Neural progenitor cell (in vitro differentiated cells): ENCODE results near the gene DIABLO. TPM values are rescaled to one million over a fixed set of nuclear protein-coding genes. Genes with fewer than 3 reads are reported as not detected.
"Not testable (repeated sequence)": the region's sequence is repeated elsewhere in the genome, so short reads cannot be mapped to it uniquely, and the experiment has no call there.

Source experiments
- DNase-seq: peaks from one replicate; pipeline ENCODE4 v3.0.0-alpha.2; 2016; ENCODE audit warnings: low spot score
- H2AFZ ChIP-seq: fragments of 200-600 bp; sonication (generic); replicated peaks from 2 replicates; pipeline ENCODE4 v1.6.1; 2016; ENCODE audit warnings: antibody characterized with exemption
- H3F3A ChIP-seq: fragments of 200-600 bp; sonication (generic); 2 replicates; pipeline ENCODE4 v1.6.1; 2016; ENCODE audit warnings: antibody characterized with exemption, low read depth
- H3K27ac ChIP-seq: fragments of 200-600 bp; sonication (generic); 2 replicates; pipeline ENCODE4 v1.5.1; 2016; ENCODE audit warnings: mild to moderate bottlenecking
- H3K27me3 ChIP-seq: fragments of 200-600 bp; sonication (generic); 2 replicates; pipeline ENCODE4 v1.6.1; 2016; ENCODE audit warnings: mild to moderate bottlenecking, moderate library complexity
- H3K36me3 ChIP-seq: fragments of 200-600 bp; sonication (generic); 2 replicates; pipeline ENCODE4 v1.5.1; 2016
- H3K4me1 ChIP-seq: fragments of 200-600 bp; sonication (generic); 2 replicates; pipeline ENCODE4 v1.6.1; 2016; ENCODE audit warnings: mixed run types
- H3K4me2 ChIP-seq: fragments of 200-600 bp; sonication (generic); 2 replicates; pipeline ENCODE4 v1.6.1; 2016
- H3K4me3 ChIP-seq: fragments of 200-600 bp; sonication (generic); 2 replicates; pipeline ENCODE4 v1.5.1; 2016
- H3K79me2 ChIP-seq: fragments of 200-600 bp; sonication (generic); 2 replicates; pipeline ENCODE4 v1.6.1; 2016; ENCODE audit warnings: low read depth
- H3K9ac ChIP-seq: fragments of 200-600 bp; sonication (generic); 2 replicates; pipeline ENCODE4 v1.6.1; 2016
- H3K9me3 ChIP-seq: fragments of 200-600 bp; sonication (generic); 2 replicates; pipeline ENCODE4 v1.5.1; 2016; ENCODE audit warnings: low read depth
- H4K20me1 ChIP-seq: fragments of 200-600 bp; sonication (generic); 2 replicates; pipeline ENCODE4 v1.6.1; 2016; ENCODE audit warnings: low read depth
- H3K27ac Mint-ChIP-seq: 3 replicates; pipeline ENCODE4 v1.8.0; 2021; ENCODE audit warnings: mixed read lengths
- H3K27me3 Mint-ChIP-seq: 2 replicates; pipeline ENCODE4 v1.8.0; 2022; ENCODE audit warnings: low read depth, mild to moderate bottlenecking, inconsistent platforms, moderate library complexity, mixed read lengths; ENCODE audit not compliant: insufficient read depth
- H3K36me3 Mint-ChIP-seq: 3 replicates; pipeline ENCODE4 v1.8.0; 2021; ENCODE audit warnings: mixed read lengths
- H3K4me1 Mint-ChIP-seq: 3 replicates; pipeline ENCODE4 v1.8.0; 2021; ENCODE audit warnings: mixed read lengths
- H3K4me3 Mint-ChIP-seq: 3 replicates; pipeline ENCODE4 v1.8.0; 2021; ENCODE audit warnings: mild to moderate bottlenecking, moderate library complexity, mixed read lengths
- H3K9me3 Mint-ChIP-seq: 3 replicates; pipeline ENCODE4 v1.8.0; 2020; ENCODE audit warnings: mixed read lengths
- CTCF ChIP-seq: fragments of 200-600 bp; sonication (generic); IDR thresholded peaks from 2 replicates; pipeline ENCODE4 v1.5.1; 2017; ENCODE audit warnings: antibody characterized with exemption, mild to moderate bottlenecking
- EZH2 ChIP-seq: fragments of 200-600 bp; sonication (generic); IDR thresholded peaks from 2 replicates; pipeline ENCODE4 v1.6.1; 2017; ENCODE audit warnings: antibody characterized with exemption, mild to moderate bottlenecking, moderate library complexity
- EZH2phosphoT487 ChIP-seq: fragments of 200-600 bp; sonication (generic); IDR thresholded peaks from 2 replicates; pipeline ENCODE4 v1.6.1; 2017; ENCODE audit warnings: antibody characterized with exemption
- total RNA-seq: library from RNA; depleted of rRNA; stranded (reverse); fragments of >200 nt; gene quantifications from 2 replicates; pipeline ENCODE4 v1.2.3, GENCODE V29; 2015; ENCODE audit warnings: low replicate concordance

DIABLO gene
- total RNA-seq, 1 donor from 2014 or later = 131 TPM

- Mint-ChIP-seq H3K36me3 (no peaks in the 10 kb centered on the region), H3K4me1 (peaks cover 3% of the 10 kb centered on the region), H3K9me3 (no peaks in the 10 kb centered on the region), H3K4me3 (peak overlapping the region; percentile 74), H3K27ac (no peak overlapping the region), H3K27me3 (peaks cover 14% of the 10 kb centered on the region)
- H3K9me3 ChIP-seq = no peaks in the 10 kb centered on the region
- no peak overlapping the region for H3K9ac ChIP-seq
- H4K20me1 ChIP-seq = no peaks in the 10 kb centered on the region
- H3K4me3 ChIP-seq = peak overlapping the region; percentile 65
- H3K4me2 ChIP-seq = peak overlapping the region; percentile 94
- no peaks in the 10 kb centered on the region for H3K36me3 ChIP-seq
- TF ChIP-seq EZH2phosphoT487 = no peak
- TF ChIP-seq EZH2 = no peak
- no peak for TF ChIP-seq CTCF
- peaks cover 33% of the 10 kb centered on the region for H3K27me3 ChIP-seq
- H3K27ac ChIP-seq = no peak overlapping the region
- DNase-seq = no peak
- H2AFZ ChIP-seq = peak overlapping the region; percentile 95
- H3K79me2 ChIP-seq = no peaks in the 10 kb centered on the region
- no peaks in the 10 kb centered on the region for H3K4me1 ChIP-seq
- H3F3A ChIP-seq = no peaks in the 10 kb centered on the region
Measured at GRCh38 chr12:122183588-122183940, 42.3 kb downstream of the DIABLO start.

- H3K27ac ChIP-seq = no peak within 1 kb of the TSS
- no peaks in the 10 kb centered on the region for H3K36me3 Mint-ChIP-seq
- peak within 1 kb of the TSS; percentile 65 for H3K4me3 ChIP-seq
- peaks cover 3% of the 10 kb centered on the region for H3K9me3 Mint-ChIP-seq
- peak within 1 kb of the TSS; percentile 85 for H3K4me3 Mint-ChIP-seq
- H3K4me1 ChIP-seq = no peaks in the 10 kb centered on the region
- H3K4me2 ChIP-seq = peak within 1 kb of the TSS; percentile 94
- peaks cover 33% of the 10 kb centered on the region for H3K27me3 ChIP-seq
- H3K27ac Mint-ChIP-seq = no peak within 1 kb of the TSS
- no peaks in the 10 kb centered on the region for H3F3A ChIP-seq
- DNase-seq = peak; percentile 79
- H3K9me3 ChIP-seq = no peaks in the 10 kb centered on the region
- no peaks in the 10 kb centered on the region for H3K79me2 ChIP-seq
- no peaks in the 10 kb centered on the region for H4K20me1 ChIP-seq
- H2AFZ ChIP-seq = peak within 1 kb of the TSS; percentile 95
- no peaks in the 10 kb centered on the region for H3K36me3 ChIP-seq
- TF ChIP-seq EZH2phosphoT487 = no peak
- no peak for TF ChIP-seq CTCF
- TF ChIP-seq EZH2 = no peak
- H3K4me1 Mint-ChIP-seq = peaks cover 3% of the 10 kb centered on the region
- no peak within 1 kb of the TSS for H3K9ac ChIP-seq
- peaks cover 14% of the 10 kb centered on the region for H3K27me3 Mint-ChIP-seq
Measured at GRCh38 chr12:122182887-122183587, 42.8 kb downstream of the DIABLO start, which contains the start of gene LRRC43. LRRC43 (plus strand) TSS chr12:122183123; CDS start chr12:122183145, 22 bp downstream.

- H3K9me3 ChIP-seq, H3F3A ChIP-seq, H2AFZ ChIP-seq, H4K20me1 ChIP-seq, H3K36me3 ChIP-seq, H3K79me2 ChIP-seq, H3K4me3 Mint-ChIP-seq, H3K36me3 Mint-ChIP-seq, H3K4me1 Mint-ChIP-seq, H3K27me3 ChIP-seq, H3K9me3 Mint-ChIP-seq, H3K27ac ChIP-seq, H3K4me1 ChIP-seq, H3K27me3 Mint-ChIP-seq, H3K4me3 ChIP-seq, H3K9ac ChIP-seq, H3K4me2 ChIP-seq, DNase-seq, H3K27ac Mint-ChIP-seq: not testable (repeated sequence)
Measured at GRCh38 chr12:122176473-122176872, 49.4 kb downstream of the DIABLO start.

- Histone ChIP-seq H3K79me2 (no peaks in the 10 kb centered on the region), H3K4me1 (no peaks in the 10 kb centered on the region), H3K9ac (no peak within 1 kb of the TSS), H3K27ac (no peak within 1 kb of the TSS), H3K9me3 (no peaks in the 10 kb centered on the region), H3K27me3 (no peaks in the 10 kb centered on the region), H3K4me3 (no peak within 1 kb of the TSS), H3K36me3 (no peaks in the 10 kb centered on the region), H3F3A (no peaks in the 10 kb centered on the region), H4K20me1 (no peaks in the 10 kb centered on the region), H3K4me2 (no peak within 1 kb of the TSS), H2AFZ (no peak within 1 kb of the TSS)
- Mint-ChIP-seq H3K9me3 (peaks cover 3% of the 10 kb centered on the region), H3K27ac (no peak within 1 kb of the TSS), H3K36me3 (no peaks in the 10 kb centered on the region), H3K4me1 (no peaks in the 10 kb centered on the region), H3K4me3 (peak within 1 kb of the TSS; percentile 33), H3K27me3 (peaks cover 2% of the 10 kb centered on the region)
- TF ChIP-seq EZH2 = no peak
- TF ChIP-seq CTCF = no peak
- no peak for TF ChIP-seq EZH2phosphoT487
- no peak for DNase-seq
Measured at GRCh38 chr12:122174155-122174845, 51.6 kb downstream of the DIABLO start, which contains the start of gene IL31. IL31 (minus strand) TSS chr12:122174221; CDS start chr12:122174172, 49 bp downstream.
